IMR-90 (cell line): ENCODE data around the gene GNB1L.

Experiments used
- CHD1 ChIP-seq: IDR thresholded peaks from 2 replicates; pipeline ENCODE4 v1.6.1; 2012; ENCODE audit warnings: low read depth, low read length, improper control_type of control experiment
- TF ChIP-seq, protein P1 (sequence below): fragments of 150-350 bp; IDR thresholded peaks from 2 replicates; pipeline ENCODE4 v1.6.1; 2017; ENCODE audit warnings: mild to moderate bottlenecking, antibody characterized with exemption, low read length, low read depth
- TF ChIP-seq, protein P2 (sequence below): conservative IDR thresholded peaks from 2 replicates; pipeline ENCODE4 v1.5.1; 2012; ENCODE audit warnings: mild to moderate bottlenecking, low read depth, low read length, improper control_type of control experiment

- TF ChIP-seq, protein P1, sequence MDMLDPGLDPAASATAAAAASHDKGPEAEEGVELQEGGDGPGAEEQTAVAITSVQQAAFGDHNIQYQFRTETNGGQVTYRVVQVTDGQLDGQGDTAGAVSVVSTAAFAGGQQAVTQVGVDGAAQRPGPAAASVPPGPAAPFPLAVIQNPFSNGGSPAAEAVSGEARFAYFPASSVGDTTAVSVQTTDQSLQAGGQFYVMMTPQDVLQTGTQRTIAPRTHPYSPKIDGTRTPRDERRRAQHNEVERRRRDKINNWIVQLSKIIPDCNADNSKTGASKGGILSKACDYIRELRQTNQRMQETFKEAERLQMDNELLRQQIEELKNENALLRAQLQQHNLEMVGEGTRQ = no peak
- TF ChIP-seq, protein P2, sequence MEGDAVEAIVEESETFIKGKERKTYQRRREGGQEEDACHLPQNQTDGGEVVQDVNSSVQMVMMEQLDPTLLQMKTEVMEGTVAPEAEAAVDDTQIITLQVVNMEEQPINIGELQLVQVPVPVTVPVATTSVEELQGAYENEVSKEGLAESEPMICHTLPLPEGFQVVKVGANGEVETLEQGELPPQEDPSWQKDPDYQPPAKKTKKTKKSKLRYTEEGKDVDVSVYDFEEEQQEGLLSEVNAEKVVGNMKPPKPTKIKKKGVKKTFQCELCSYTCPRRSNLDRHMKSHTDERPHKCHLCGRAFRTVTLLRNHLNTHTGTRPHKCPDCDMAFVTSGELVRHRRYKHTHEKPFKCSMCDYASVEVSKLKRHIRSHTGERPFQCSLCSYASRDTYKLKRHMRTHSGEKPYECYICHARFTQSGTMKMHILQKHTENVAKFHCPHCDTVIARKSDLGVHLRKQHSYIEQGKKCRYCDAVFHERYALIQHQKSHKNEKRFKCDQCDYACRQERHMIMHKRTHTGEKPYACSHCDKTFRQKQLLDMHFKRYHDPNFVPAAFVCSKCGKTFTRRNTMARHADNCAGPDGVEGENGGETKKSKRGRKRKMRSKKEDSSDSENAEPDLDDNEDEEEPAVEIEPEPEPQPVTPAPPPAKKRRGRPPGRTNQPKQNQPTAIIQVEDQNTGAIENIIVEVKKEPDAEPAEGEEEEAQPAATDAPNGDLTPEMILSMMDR = no peak
- no peak for TF ChIP-seq CHD1
These were observed 25.5 kb upstream of the GNB1L start for GRCh38 chr22:19879992-19880785.
